Stomach (tissue), 9 donors: ENCODE measurements around the gene KIAA1614. TPM values are rescaled to one million over a fixed set of nuclear protein-coding genes. Genes with fewer than 3 reads are reported as not detected.

ENCODE experiments used
- DNase-seq, 2 donors: peaks; one replicate each; pipeline versions ENCODE4 v3.0.0 to v3.0.0-alpha.2; 2013 to 2019
- H3K27ac ChIP-seq, 5 donors: fragments of 200-600 bp in 4 of 5; sonication (generic) in 4 of 5; one replicate each; pipeline ENCODE4 v1.5.1; 2013 to 2019; ENCODE audit warnings: mild to moderate bottlenecking in 1 of 5, moderate library complexity in 1 of 5
- H3K27me3 ChIP-seq, 3 donors: fragments of 200-600 bp; sonication (generic); one replicate each; pipeline ENCODE4 v1.5.1; 2017 to 2019; ENCODE audit warnings: mixed run types in 1 of 3
- H3K36me3 ChIP-seq, 4 donors: fragments of 200-600 bp; sonication (generic); 1 replicate in 3 of 4; 2 replicates in 1 of 4; pipeline ENCODE4 v1.5.1; 2016 to 2019
- H3K4me1 ChIP-seq, 4 donors: fragments of 200-600 bp; sonication (generic); one replicate each; pipeline ENCODE4 v1.5.1; 2016 to 2019
- H3K4me3 ChIP-seq, 4 donors: fragments of 200-600 bp; sonication (generic) in 3 of 4; one replicate each; pipeline ENCODE4 v1.5.1; 2016 to 2019; ENCODE audit warnings: mild to moderate bottlenecking in 1 of 4
- H3K9me3 ChIP-seq, 4 donors: fragments of 200-600 bp; sonication (generic); one replicate each; pipeline ENCODE4 v1.5.1; 2016 to 2019
- CTCF ChIP-seq, 7 experiments: fragments of 450-650 bp in 4 of 7; fragments of 200-600 bp in 3 of 7; sonication (generic) in 3 of 7; IDR thresholded peaks; one replicate each; pipeline ENCODE4 v1.5.1; 2016 to 2019; ENCODE audit warnings: antibody characterized with exemption in 7 of 7, control low read depth in 2 of 7, mild to moderate bottlenecking in 1 of 7
- EP300 ChIP-seq: sonication (generic); formaldehyde crosslinking; IDR thresholded peaks from one replicate; pipeline ENCODE4 v1.6.1; 2017; ENCODE audit warnings: antibody characterized with exemption
- POLR2A ChIP-seq, 4 donors: fragments of 450-650 bp; IDR thresholded peaks; one replicate each; pipeline ENCODE4 v1.6.1; 2016; ENCODE audit warnings: antibody characterized with exemption in 4 of 4, control low read depth in 2 of 4, mild to moderate bottlenecking in 1 of 4, moderate library complexity in 1 of 4
- POLR2AphosphoS5 ChIP-seq, 3 donors: sonication (generic); formaldehyde crosslinking; IDR thresholded peaks; one replicate each; pipeline ENCODE4 v1.6.1; 2016; ENCODE audit warnings: antibody characterized with exemption in 3 of 3
- WGBS, 5 donors: extraction: QIAGEN DNeasy Blood & Tissue Kit in 3 of 5; methylation state at CpG; one replicate each; pipeline versions ENCODE4 v1.1.5 to v1.1.7; 2013 to 2018; 5-methylcytosine and 5-hydroxymethylcytosine counted together
- intact Hi-C: fragments of 100-400 bp; cut with DNase I; formaldehyde crosslinking; loops from one replicate; pipeline ENCODE4 v1.15.1; 2023; ENCODE audit warnings: low total_unique reads
- polyA plus RNA-seq, 3 donors: library from polyadenylated mRNA; stranded (reverse); fragments of 200-250 nt; gene quantifications; one replicate each; pipeline ENCODE4 v1.2.3, GENCODE V29; 2013
- total RNA-seq, 5 donors: library from RNA; depleted of rRNA; stranded (reverse); fragments of >200 nt; gene quantifications; one replicate each; pipeline versions ENCODE4 v1.1.0 to v1.2.3, GENCODE V29; 2014 to 2016
- donor health status: healthy with polysubstance abuse.
- donor health status: Bipolar disorder and iron deficiency.
- donor health status: healthy.

Gene KIAA1614
- total and polyA plus RNA-seq, 8 donors: under 0.01 to 6.1 (median 1.8) TPM; not detected in 1

GRCh38 chr1:180924939-180925338 is 12.2 kb downstream of the KIAA1614 start:
- no peak for DNase-seq
- Histone ChIP-seq H3K27ac (no peak overlapping the region), H3K4me3 (no peak overlapping the region), H3K9me3 (no peaks in the 10 kb centered on the region), H3K27me3 (no peaks in the 10 kb centered on the region), H3K4me1 (peaks cover 13 to 52% (median 26%) of the 10 kb centered on the region in 4 donors), H3K36me3 (peaks cover 0 to 8% (median 6%) of the 10 kb centered on the region in 4 donors)
- TF ChIP-seq CTCF (IDR thresholded peaks at IDR 0.05): no peak
- no peak for TF ChIP-seq POLR2A (IDR thresholded peaks at IDR 0.05)
- no peak for TF ChIP-seq POLR2AphosphoS5 (IDR thresholded peaks at IDR 0.05)
- no peak for TF ChIP-seq EP300
- 74 to 83% (median 79%) methylated on average over 2 of the region's 2 CpGs for WGBS, 5 donors
- intact Hi-C loops: no loop called here

- WGBS, 5 donors: 23 to 49% (median 35%) methylated on average over 5 to 7 of the region's 7 CpGs
- TF ChIP-seq POLR2A (IDR thresholded peaks at IDR 0.05): no peak
- TF ChIP-seq POLR2AphosphoS5 (IDR thresholded peaks at IDR 0.05): no peak
- no peak for TF ChIP-seq EP300
- TF ChIP-seq CTCF (IDR thresholded peaks at IDR 0.05): no peak
- Histone ChIP-seq H3K36me3 (peaks cover 0 to 9% (median 6%) of the 10 kb centered on the region in 4 donors), H3K27me3 (no peaks in the 10 kb centered on the region), H3K27ac (peak overlapping the region in 2 of 5 donors; percentile 58 to 80), H3K9me3 (no peaks in the 10 kb centered on the region), H3K4me1 (peaks cover 13 to 52% (median 26%) of the 10 kb centered on the region in 4 donors), H3K4me3 (no peak overlapping the region)
- intact Hi-C loops: no loop called here
- DNase-seq: peak in 1 of 2 donors; percentile 57
Observed at GRCh38 chr1:180925471-180926051, 12.9 kb downstream of the KIAA1614 start.

- intact Hi-C loops: no loop called here
Observed at GRCh38 chr1:180926164-180926981, 13.7 kb downstream of the KIAA1614 start.

More at GRCh38 chr1:180926164-180926981, 13.7 kb downstream of the KIAA1614 start:
- Histone ChIP-seq H3K4me1 (peaks cover 13 to 52% (median 26%) of the 10 kb centered on the region in 4 donors), H3K9me3 (no peaks in the 10 kb centered on the region), H3K36me3 (peaks cover 0 to 12% (median 6%) of the 10 kb centered on the region in 4 donors), H3K27me3 (no peaks in the 10 kb centered on the region), H3K4me3 (peak overlapping the region in 1 of 4 donors; percentile 10), H3K27ac (peak overlapping the region in 4 of 5 donors; percentile 45 to 80 (median 57))
- peak in 1 of 2 donors; percentile 88 for DNase-seq
- TF ChIP-seq EP300 (no peak), POLR2A (IDR thresholded peaks at IDR 0.05) (no peak), CTCF (IDR thresholded peaks at IDR 0.05) (no peak), POLR2AphosphoS5 (IDR thresholded peaks at IDR 0.05) (no peak)
- 26 to 53% (median 50%) methylated on average over 13 to 14 of the region's 14 CpGs for WGBS, 5 donors
